ENCODE results near the gene CRAT. TPM values are rescaled to one million over a fixed set of nuclear protein-coding genes. Genes with fewer than 3 reads are reported as not detected.
"Not testable (repeated sequence)": the region's sequence is repeated elsewhere in the genome, so short reads cannot be mapped to it uniquely, and the experiment has no call there.

CRAT gene
- total RNA-seq, 1 experiment from 2014 or later: 7.1 TPM

- H3K36me3 Mint-ChIP-seq (ENCODE audit: insufficient read depth, unreplicated experiment): peaks cover 17% of the 10 kb centered on the region
- H3K27ac Mint-ChIP-seq (ENCODE audit: unreplicated experiment): no peak overlapping the region
- no TSS peak for BruUV-seq (replicated peaks)
- TF ChIP-seq CTCF (IDR thresholded peaks at IDR 0.05; ENCODE audit: unreplicated experiment): no peak
- DNase-seq: no peak
- H3K9me3 Mint-ChIP-seq (ENCODE audit: low read depth, unreplicated experiment): no peaks in the 10 kb centered on the region
- H3K27me3 Mint-ChIP-seq (ENCODE audit: unreplicated experiment): no peaks in the 10 kb centered on the region
- H3K4me3 Mint-ChIP-seq (ENCODE audit: low read depth, unreplicated experiment): no peak overlapping the region
- intact Hi-C loops (cut with micrococcal nuclease; ENCODE audit: unreplicated experiment): no loop called here
- CTCF ChIA-PET: interaction anchor here (0.7 kb wide), 1 partner anchor 511 kb away, joined by 3 read pairs; no protein-coding TSS in a partner anchor
- H3K4me1 Mint-ChIP-seq (ENCODE audit: low read depth, unreplicated experiment): no peaks in the 10 kb centered on the region
These were observed 16.4 kb upstream of the CRAT start for GRCh38 chr9:129126749-129127618.

- H3K4me3 Mint-ChIP-seq (ENCODE audit: low read depth, unreplicated experiment): no peak overlapping the region
These were observed 14.9 kb upstream of the CRAT start for GRCh38 chr9:129125478-129125877.

GRCh38 chr9:129124506-129125069 is 14.0 kb upstream of the CRAT start:
- BruUV-seq (replicated peaks): no TSS peak
- intact Hi-C loops (cut with micrococcal nuclease; ENCODE audit: unreplicated experiment): no loop called here
- Mint-ChIP-seq H3K27ac (ENCODE audit: unreplicated experiment) (no peak overlapping the region), H3K36me3 (ENCODE audit: insufficient read depth, unreplicated experiment) (peaks cover 17% of the 10 kb centered on the region), H3K9me3 (ENCODE audit: low read depth, unreplicated experiment) (no peaks in the 10 kb centered on the region), H3K27me3 (ENCODE audit: unreplicated experiment) (no peaks in the 10 kb centered on the region), H3K4me3 (ENCODE audit: low read depth, unreplicated experiment) (no peak overlapping the region), H3K4me1 (ENCODE audit: low read depth, unreplicated experiment) (no peaks in the 10 kb centered on the region)
- DNase-seq: no peak
- TF ChIP-seq CTCF (IDR thresholded peaks at IDR 0.05; ENCODE audit: unreplicated experiment): no peak
- CTCF ChIA-PET: interaction anchor here (0.5 kb wide), 1 partner anchor 95 kb away, joined by 3 read pairs; no protein-coding TSS in a partner anchor

More at GRCh38 chr9:129125478-129125877, 14.9 kb upstream of the CRAT start:
- Mint-ChIP-seq H3K27ac (ENCODE audit: unreplicated experiment) (no peak overlapping the region), H3K4me1 (ENCODE audit: low read depth, unreplicated experiment) (no peaks in the 10 kb centered on the region), H3K9me3 (ENCODE audit: low read depth, unreplicated experiment) (no peaks in the 10 kb centered on the region), H3K27me3 (ENCODE audit: unreplicated experiment) (no peaks in the 10 kb centered on the region), H3K36me3 (ENCODE audit: insufficient read depth, unreplicated experiment) (peaks cover 17% of the 10 kb centered on the region)
- TF ChIP-seq CTCF (IDR thresholded peaks at IDR 0.05; ENCODE audit: unreplicated experiment): no peak
- intact Hi-C loops (cut with micrococcal nuclease; ENCODE audit: unreplicated experiment): no loop called here
- BruUV-seq (replicated peaks): no TSS peak
- CTCF ChIA-PET: interaction anchor here (0.6 kb wide), 1 partner anchor 499 kb away, joined by 4 read pairs; no protein-coding TSS in a partner anchor
- DNase-seq: no peak

GRCh38 chr9:129122976-129123375 is 12.4 kb upstream of the CRAT start:
- H3K36me3 Mint-ChIP-seq (ENCODE audit: insufficient read depth, unreplicated experiment): peaks cover 12% of the 10 kb centered on the region
- DNase-seq; H3K27ac Mint-ChIP-seq (ENCODE audit: unreplicated experiment); H3K4me3 Mint-ChIP-seq (ENCODE audit: low read depth, unreplicated experiment); BruUV-seq (replicated peaks); H3K27me3 Mint-ChIP-seq (ENCODE audit: unreplicated experiment); H3K9me3 Mint-ChIP-seq (ENCODE audit: low read depth, unreplicated experiment); intact Hi-C loops (cut with micrococcal nuclease; ENCODE audit: unreplicated experiment); H3K4me1 Mint-ChIP-seq (ENCODE audit: low read depth, unreplicated experiment): not testable (repeated sequence)
- CTCF ChIA-PET: interaction anchor here (0.6 kb wide), 1 partner anchor 500 kb away, joined by 3 read pairs; no protein-coding TSS in a partner anchor
